Measurements from ENCODE around the gene BOC. TPM values are rescaled to one million over a fixed set of nuclear protein-coding genes. Genes with fewer than 3 reads are reported as not detected.
A peak's percentile ranks its signal among the peaks of the same experiment; 100 is the strongest.

Gene BOC
- total RNA-seq, 1 donor, result 22.8 TPM

GRCh38 chr3:113212844-113213375 lies 1.6 kb downstream of the BOC start:
- Histone ChIP-seq H3K9me3 (ENCODE audit: low read depth, low read length) (no peaks in the 10 kb centered on the region), H3K4me2 (ENCODE audit: insufficient read depth, low read length) (peak overlapping the region; percentile 95), H4K20me1 (ENCODE audit: insufficient read depth, low read length) (no peaks in the 10 kb centered on the region), H3K27ac (ENCODE audit: low read depth, low read length) (peak overlapping the region; percentile 74), H3K4me1 (ENCODE audit: insufficient read depth, low read length) (peaks cover 23% of the 10 kb centered on the region), H2AFZ (ENCODE audit: low read length) (peak overlapping the region; percentile 98), H3K36me3 (ENCODE audit: insufficient read depth, low read length) (no peaks in the 10 kb centered on the region), H3K4me3 (ENCODE audit: insufficient read depth, low read length) (peak overlapping the region; percentile 89), H3K27me3 (ENCODE audit: insufficient read depth, low read length) (no peaks in the 10 kb centered on the region), H3K79me2 (ENCODE audit: insufficient read depth, low read length) (peaks cover 14% of the 10 kb centered on the region)
- no peak for TF ChIP-seq CTCF (IDR thresholded peaks at IDR 0.05; ENCODE audit: extremely low read depth, low read depth, low read length)
- DNase-seq (ENCODE audit: insufficient read length, low spot score, missing footprints), result peak; percentile 52

GRCh38 chr3:113213896-113214587 lies 2.7 kb downstream of the BOC start:
- peaks cover 23% of the 10 kb centered on the region for H3K4me1 ChIP-seq (ENCODE audit: insufficient read depth, low read length)
- no peaks in the 10 kb centered on the region for H4K20me1 ChIP-seq (ENCODE audit: insufficient read depth, low read length)
- peak overlapping the region; percentile 6 for H3K4me3 ChIP-seq (ENCODE audit: insufficient read depth, low read length)
- H3K27me3 ChIP-seq (ENCODE audit: insufficient read depth, low read length), result no peaks in the 10 kb centered on the region
- H3K4me2 ChIP-seq (ENCODE audit: insufficient read depth, low read length), result no peak overlapping the region
- H3K79me2 ChIP-seq (ENCODE audit: insufficient read depth, low read length), result peaks cover 14% of the 10 kb centered on the region
- no peaks in the 10 kb centered on the region for H3K9me3 ChIP-seq (ENCODE audit: low read depth, low read length)
- no peak for TF ChIP-seq CTCF (IDR thresholded peaks at IDR 0.05; ENCODE audit: extremely low read depth, low read depth, low read length)
- no peak overlapping the region for H3K27ac ChIP-seq (ENCODE audit: low read depth, low read length)
- no peaks in the 10 kb centered on the region for H3K36me3 ChIP-seq (ENCODE audit: insufficient read depth, low read length)
- DNase-seq (ENCODE audit: insufficient read length, low spot score, missing footprints), result peak; percentile 63
- no peak overlapping the region for H2AFZ ChIP-seq (ENCODE audit: low read length)

- no peak overlapping the region for H2AFZ ChIP-seq (ENCODE audit: low read length)
- H3K9me3 ChIP-seq (ENCODE audit: low read depth, low read length), result no peaks in the 10 kb centered on the region
- H3K79me2 ChIP-seq (ENCODE audit: insufficient read depth, low read length), result peaks cover 14% of the 10 kb centered on the region
- DNase-seq (ENCODE audit: insufficient read length, low spot score, missing footprints), result peak; percentile 70
- no peak overlapping the region for H3K4me3 ChIP-seq (ENCODE audit: insufficient read depth, low read length)
- H3K4me1 ChIP-seq (ENCODE audit: insufficient read depth, low read length), result peaks cover 23% of the 10 kb centered on the region
- no peaks in the 10 kb centered on the region for H4K20me1 ChIP-seq (ENCODE audit: insufficient read depth, low read length)
- H3K4me2 ChIP-seq (ENCODE audit: insufficient read depth, low read length), result no peak overlapping the region
- no peak overlapping the region for H3K27ac ChIP-seq (ENCODE audit: low read depth, low read length)
- no peak for TF ChIP-seq CTCF (IDR thresholded peaks at IDR 0.05; ENCODE audit: extremely low read depth, low read depth, low read length)
- H3K27me3 ChIP-seq (ENCODE audit: insufficient read depth, low read length), result no peaks in the 10 kb centered on the region
- no peaks in the 10 kb centered on the region for H3K36me3 ChIP-seq (ENCODE audit: insufficient read depth, low read length)
Observed at GRCh38 chr3:113214917-113215595, 3.7 kb downstream of the BOC start.

- Histone ChIP-seq H3K9me3 (ENCODE audit: low read depth, low read length) (no peaks in the 10 kb centered on the region), H3K27me3 (ENCODE audit: insufficient read depth, low read length) (no peaks in the 10 kb centered on the region), H3K27ac (ENCODE audit: low read depth, low read length) (no peak overlapping the region), H2AFZ (ENCODE audit: low read length) (no peak overlapping the region), H3K4me2 (ENCODE audit: insufficient read depth, low read length) (no peak overlapping the region), H3K4me1 (ENCODE audit: insufficient read depth, low read length) (peaks cover 18% of the 10 kb centered on the region), H3K36me3 (ENCODE audit: insufficient read depth, low read length) (no peaks in the 10 kb centered on the region), H3K79me2 (ENCODE audit: insufficient read depth, low read length) (peaks cover 14% of the 10 kb centered on the region), H4K20me1 (ENCODE audit: insufficient read depth, low read length) (no peaks in the 10 kb centered on the region), H3K4me3 (ENCODE audit: insufficient read depth, low read length) (no peak overlapping the region)
- no peak for DNase-seq (ENCODE audit: insufficient read length, low spot score, missing footprints)
- TF ChIP-seq CTCF (IDR thresholded peaks at IDR 0.05; ENCODE audit: extremely low read depth, low read depth, low read length), result no peak
Observed at GRCh38 chr3:113216393-113216792, 5.0 kb downstream of the BOC start.

Measured in osteoblast (primary cell).